GM23338 (cell line): Measurements from ENCODE around the gene DLL4.

Source experiments
- EZH2 ChIP-seq: fragments of 200-600 bp; sonication (generic); IDR thresholded peaks from one replicate; pipeline ENCODE4 v1.8.0; 2017; ENCODE audit warnings: antibody characterized with exemption, mild to moderate bottlenecking, low read depth; ENCODE audit not compliant: unreplicated experiment
- EZH2phosphoT487 ChIP-seq: fragments of 200-600 bp; sonication (generic); IDR thresholded peaks from one replicate; pipeline ENCODE4 v1.8.1; 2018; ENCODE audit warnings: antibody characterized with exemption; ENCODE audit not compliant: unreplicated experiment
- POLR2AphosphoS5 ChIP-seq: IDR thresholded peaks from 2 replicates; pipeline ENCODE4 v1.6.1; 2016; ENCODE audit warnings: antibody characterized with exemption, low read depth
- ZNF331 ChIP-seq: fragments of 250-450 bp; sonication (Bioruptor Pico); IDR thresholded peaks from 2 replicates; pipeline ENCODE4 v1.5.0; 2020; ENCODE audit warnings: low read depth, mild to moderate bottlenecking, moderate library complexity

- TF ChIP-seq POLR2AphosphoS5 (no peak), EZH2 (no peak), ZNF331 (CRISPR knock-in tag) (no peak), EZH2phosphoT487 (no peak)
Observed at GRCh38 chr15:40932156-40932555, 3.0 kb downstream of the DLL4 start.
